Activated CD4-positive, alpha-beta memory T cell treated with anti-CD3 and anti-CD28 coated beads, Interleukin-2, amount 10 ng/mL, durations not matched to agents 7 days and 5 days (primary cell): ENCODE measurements around the gene TXNRD2. TPM values are rescaled to one million over a fixed set of nuclear protein-coding genes. Genes with fewer than 3 reads are reported as not detected.
A peak's percentile ranks its signal among the peaks of the same experiment; 100 is the strongest.

ENCODE experiments used
- CTCF ChIA-PET: fragments of 350-600 bp; sonication (Branson Sonifier 250); formaldehyde crosslinking; loops from one replicate; lab custom pipeline; 2021; ENCODE audit warnings: antibody characterized with exemption, inconsistent platforms; lab: Charles Lee
- POLR2A ChIA-PET: fragments of 350-600 bp; sonication (Branson Sonifier 250); formaldehyde crosslinking; loops from one replicate; lab custom pipeline; 2021; ENCODE audit warnings: antibody characterized with exemption; lab: Charles Lee
- DNase-seq: peaks from one replicate; pipeline ENCODE4 v3.0.0-alpha.2; 2020
- H3K27ac Mint-ChIP-seq: one replicate; pipeline ENCODE4 v1.8.0; 2021; ENCODE audit warnings: mild to moderate bottlenecking, mixed read lengths
- H3K27me3 Mint-ChIP-seq: one replicate; pipeline ENCODE4 v1.8.0; 2021; ENCODE audit warnings: mixed read lengths
- H3K36me3 Mint-ChIP-seq: one replicate; pipeline ENCODE4 v1.8.0; 2021; ENCODE audit warnings: low read depth, mixed read lengths
- H3K4me1 Mint-ChIP-seq: one replicate; pipeline ENCODE4 v1.8.0; 2021; ENCODE audit warnings: mixed read lengths
- H3K4me3 Mint-ChIP-seq: one replicate; pipeline ENCODE4 v1.8.0; 2021; ENCODE audit warnings: mild to moderate bottlenecking, mixed read lengths
- H3K9me3 Mint-ChIP-seq: one replicate; pipeline ENCODE4 v1.8.0; 2021; ENCODE audit warnings: mixed read lengths
- total RNA-seq, 2 experiments: library from RNA; stranded (reverse); gene quantifications; one replicate each; pipeline ENCODE4 v1.2.3, GENCODE V29; 2021

Gene TXNRD2
- total RNA-seq = 10 to 100 TPM; 18.9 to 19.1 TPM

- POLR2A ChIA-PET = interaction anchor here (0.8 to 2.7 kb wide), 8 partner anchors 8 to 86 kb away, joined by 3 to 11 read pairs (median 5); partner anchors contain the start of genes GNB1L and RTL10
- H3K27me3 Mint-ChIP-seq = no peaks in the 10 kb centered on the region
- H3K27ac Mint-ChIP-seq = peak within 1 kb of the TSS; percentile 88
- H3K36me3 Mint-ChIP-seq = peaks cover 19% of the 10 kb centered on the region
- CTCF ChIA-PET = interaction anchor here (1.9 kb wide), 1 partner anchor 211 kb away, joined by 4 read pairs; no protein-coding TSS in a partner anchor
- H3K4me1 Mint-ChIP-seq = peaks cover 36% of the 10 kb centered on the region
- peak within 1 kb of the TSS; percentile 91 for H3K4me3 Mint-ChIP-seq
- peaks cover 4% of the 10 kb centered on the region for H3K9me3 Mint-ChIP-seq
- DNase-seq = peak; percentile 80
Measured at GRCh38 chr22:19941365-19942082, at the start of gene TXNRD2, which contains the start of gene COMT. TXNRD2 (minus strand) TSS chr22:19941818; CDS start chr22:19941803, 15 bp downstream. COMT (plus strand) TSS chr22:19941772; CDS start chr22:19962527, 20,755 bp downstream.

- no peaks in the 10 kb centered on the region for H3K27me3 Mint-ChIP-seq
- ChIA-PET POLR2A (interaction anchor here (2.0 kb wide), 1 partner anchor 30 kb away, joined by 6 read pairs; the partner anchor contains the start of gene TANGO2), CTCF (no interaction called here)
- DNase-seq = no peak
- H3K9me3 Mint-ChIP-seq = no peaks in the 10 kb centered on the region
- no peaks in the 10 kb centered on the region for H3K36me3 Mint-ChIP-seq
- no peak overlapping the region for H3K27ac Mint-ChIP-seq
- no peak overlapping the region for H3K4me3 Mint-ChIP-seq
- no peaks in the 10 kb centered on the region for H3K4me1 Mint-ChIP-seq
Measured at GRCh38 chr22:19991395-19991644, 49.7 kb upstream of the TXNRD2 start.

- no peaks in the 10 kb centered on the region for H3K27me3 Mint-ChIP-seq
- H3K36me3 Mint-ChIP-seq = no peaks in the 10 kb centered on the region
- POLR2A ChIA-PET = interaction anchor here (2.0 kb wide), 1 partner anchor 30 kb away, joined by 6 read pairs; the partner anchor contains the start of gene TANGO2
- H3K4me1 Mint-ChIP-seq = no peaks in the 10 kb centered on the region
- no peak for DNase-seq
- CTCF ChIA-PET = no interaction called here
- no peaks in the 10 kb centered on the region for H3K9me3 Mint-ChIP-seq
- H3K4me3 Mint-ChIP-seq = no peak overlapping the region
- H3K27ac Mint-ChIP-seq = no peak overlapping the region
Measured at GRCh38 chr22:19990609-19991394, 49.2 kb upstream of the TXNRD2 start.

GRCh38 chr22:19990188-19990587 is 48.6 kb upstream of the TXNRD2 start:
- no peak for DNase-seq
- no peak overlapping the region for H3K4me3 Mint-ChIP-seq
- ChIA-PET CTCF (no interaction called here), POLR2A (interaction anchor here (2.0 kb wide), 1 partner anchor 31 kb away, joined by 6 read pairs; the partner anchor contains the start of gene TANGO2)
- H3K27ac Mint-ChIP-seq = no peak overlapping the region
- H3K36me3 Mint-ChIP-seq = no peaks in the 10 kb centered on the region
- no peaks in the 10 kb centered on the region for H3K4me1 Mint-ChIP-seq
- no peaks in the 10 kb centered on the region for H3K27me3 Mint-ChIP-seq
- H3K9me3 Mint-ChIP-seq = no peaks in the 10 kb centered on the region

GRCh38 chr22:19989725-19990067 is 48.1 kb upstream of the TXNRD2 start:
- no peaks in the 10 kb centered on the region for H3K9me3 Mint-ChIP-seq
- CTCF ChIA-PET = no interaction called here
- no peak overlapping the region for H3K27ac Mint-ChIP-seq
- no peaks in the 10 kb centered on the region for H3K27me3 Mint-ChIP-seq
- H3K4me3 Mint-ChIP-seq = no peak overlapping the region
- H3K36me3 Mint-ChIP-seq = no peaks in the 10 kb centered on the region
- no peak for DNase-seq
- no peaks in the 10 kb centered on the region for H3K4me1 Mint-ChIP-seq
- POLR2A ChIA-PET = interaction anchor here (2.0 kb wide), 1 partner anchor 31 kb away, joined by 6 read pairs; the partner anchor contains the start of gene TANGO2

GRCh38 chr22:19988965-19989724 is 47.5 kb upstream of the TXNRD2 start:
- no peaks in the 10 kb centered on the region for H3K9me3 Mint-ChIP-seq
- CTCF ChIA-PET = no interaction called here
- no peak overlapping the region for H3K4me3 Mint-ChIP-seq
- POLR2A ChIA-PET = interaction anchor here (1.4 kb wide), 1 partner anchor 31 kb away, joined by 3 read pairs; the partner anchor contains the start of gene TANGO2
- H3K27me3 Mint-ChIP-seq = no peaks in the 10 kb centered on the region
- no peaks in the 10 kb centered on the region for H3K36me3 Mint-ChIP-seq
- no peak overlapping the region for H3K27ac Mint-ChIP-seq
- no peaks in the 10 kb centered on the region for H3K4me1 Mint-ChIP-seq
- DNase-seq = no peak

- Mint-ChIP-seq H3K27me3 (no peaks in the 10 kb centered on the region), H3K9me3 (no peaks in the 10 kb centered on the region), H3K4me3 (no peak overlapping the region), H3K36me3 (no peaks in the 10 kb centered on the region), H3K4me1 (no peaks in the 10 kb centered on the region), H3K27ac (no peak overlapping the region)
- CTCF ChIA-PET = interaction anchor here (0.7 kb wide), 1 partner anchor 18 kb away, joined by 4 read pairs; no protein-coding TSS in a partner anchor
- no peak for DNase-seq
- POLR2A ChIA-PET = interaction anchor here (1.4 kb wide), 1 partner anchor 32 kb away, joined by 3 read pairs; the partner anchor contains the start of gene TANGO2
Measured at GRCh38 chr22:19988331-19988808, 46.8 kb upstream of the TXNRD2 start.

GRCh38 chr22:19987394-19988306 is 46.0 kb upstream of the TXNRD2 start:
- POLR2A ChIA-PET = interaction anchor here (1.4 kb wide), 2 partner anchors 33 kb away, joined by 3 to 6 read pairs; partner anchors contain the start of gene TANGO2
- H3K27ac Mint-ChIP-seq = no peak overlapping the region
- H3K36me3 Mint-ChIP-seq = no peaks in the 10 kb centered on the region
- no peaks in the 10 kb centered on the region for H3K9me3 Mint-ChIP-seq
- H3K4me1 Mint-ChIP-seq = no peaks in the 10 kb centered on the region
- H3K4me3 Mint-ChIP-seq = peak overlapping the region; percentile 13
- H3K27me3 Mint-ChIP-seq = no peaks in the 10 kb centered on the region
- CTCF ChIA-PET = interaction anchor here (0.7 kb wide), 1 partner anchor 17 kb away, joined by 4 read pairs; no protein-coding TSS in a partner anchor
- DNase-seq = no peak

GRCh38 chr22:19986410-19987341 is 45.1 kb upstream of the TXNRD2 start:
- Mint-ChIP-seq H3K4me3 (peak overlapping the region; percentile 27), H3K36me3 (no peaks in the 10 kb centered on the region), H3K4me1 (no peaks in the 10 kb centered on the region), H3K9me3 (no peaks in the 10 kb centered on the region), H3K27ac (no peak overlapping the region), H3K27me3 (no peaks in the 10 kb centered on the region)
- POLR2A ChIA-PET = interaction anchor here (1.4 kb wide), 1 partner anchor 34 kb away, joined by 6 read pairs; the partner anchor contains the start of gene TANGO2
- DNase-seq = peak; percentile 71
- CTCF ChIA-PET = no interaction called here

GRCh38 chr22:19986011-19986409 is 44.4 kb upstream of the TXNRD2 start:
- Mint-ChIP-seq H3K36me3 (no peaks in the 10 kb centered on the region), H3K4me3 (peak overlapping the region; percentile 27), H3K27me3 (no peaks in the 10 kb centered on the region), H3K9me3 (no peaks in the 10 kb centered on the region), H3K27ac (no peak overlapping the region), H3K4me1 (no peaks in the 10 kb centered on the region)
- CTCF ChIA-PET = no interaction called here
- POLR2A ChIA-PET = interaction anchor here (1.4 kb wide), 1 partner anchor 35 kb away, joined by 6 read pairs; the partner anchor contains the start of gene TANGO2
- DNase-seq = no peak
